Activated CD4-positive, alpha-beta memory T cell treated with anti-CD3 and anti-CD28 coated beads, Interleukin-2, amount 10 ng/mL, durations not matched to agents 7 days and 5 days (primary cell): Measurements from ENCODE around the gene AMN. TPM values are rescaled to one million over a fixed set of nuclear protein-coding genes. Genes with fewer than 3 reads are reported as not detected.
"Not testable (repeated sequence)": the region's sequence is repeated elsewhere in the genome, so short reads cannot be mapped to it uniquely, and the experiment has no call there.

Source experiments
- CTCF ChIA-PET: fragments of 350-600 bp; sonication (Branson Sonifier 250); formaldehyde crosslinking; loops from one replicate; lab custom pipeline; 2021; ENCODE audit warnings: antibody characterized with exemption, inconsistent platforms; lab: Charles Lee
- POLR2A ChIA-PET: fragments of 350-600 bp; sonication (Branson Sonifier 250); formaldehyde crosslinking; loops from one replicate; lab custom pipeline; 2021; ENCODE audit warnings: antibody characterized with exemption; lab: Charles Lee
- DNase-seq: peaks from one replicate; pipeline ENCODE4 v3.0.0-alpha.2; 2020
- H3K27ac Mint-ChIP-seq: one replicate; pipeline ENCODE4 v1.8.0; 2021; ENCODE audit warnings: mild to moderate bottlenecking, mixed read lengths
- H3K27me3 Mint-ChIP-seq: one replicate; pipeline ENCODE4 v1.8.0; 2021; ENCODE audit warnings: mixed read lengths
- H3K36me3 Mint-ChIP-seq: one replicate; pipeline ENCODE4 v1.8.0; 2021; ENCODE audit warnings: low read depth, mixed read lengths
- H3K4me1 Mint-ChIP-seq: one replicate; pipeline ENCODE4 v1.8.0; 2021; ENCODE audit warnings: mixed read lengths
- H3K4me3 Mint-ChIP-seq: one replicate; pipeline ENCODE4 v1.8.0; 2021; ENCODE audit warnings: mild to moderate bottlenecking, mixed read lengths
- H3K9me3 Mint-ChIP-seq: one replicate; pipeline ENCODE4 v1.8.0; 2021; ENCODE audit warnings: mixed read lengths
- total RNA-seq, 2 experiments: library from RNA; stranded (reverse); gene quantifications; one replicate each; pipeline ENCODE4 v1.2.3, GENCODE V29; 2021

Gene AMN
- total RNA-seq, 2 experiments from 2014 or later = 0.20 to 0.23 TPM

- peaks cover 15% of the 10 kb centered on the region for H3K27me3 Mint-ChIP-seq
- H3K4me3 Mint-ChIP-seq = no peak overlapping the region
- ChIA-PET POLR2A (no interaction called here), CTCF (no interaction called here)
- DNase-seq = no peak
- peaks cover 5% of the 10 kb centered on the region for H3K4me1 Mint-ChIP-seq
- H3K36me3 Mint-ChIP-seq = no peaks in the 10 kb centered on the region
- no peaks in the 10 kb centered on the region for H3K9me3 Mint-ChIP-seq
- no peak overlapping the region for H3K27ac Mint-ChIP-seq
These were observed 2.0 kb upstream of the AMN start for GRCh38 chr14:102920273-102920997.

GRCh38 chr14:102920998-102921304, 1.5 kb upstream of the AMN start:
- no peak overlapping the region for H3K4me3 Mint-ChIP-seq
- H3K36me3 Mint-ChIP-seq = no peaks in the 10 kb centered on the region
- DNase-seq = no peak
- H3K9me3 Mint-ChIP-seq = no peaks in the 10 kb centered on the region
- H3K4me1 Mint-ChIP-seq = peaks cover 5% of the 10 kb centered on the region
- ChIA-PET CTCF (no interaction called here), POLR2A (no interaction called here)
- peaks cover 20% of the 10 kb centered on the region for H3K27me3 Mint-ChIP-seq
- no peak overlapping the region for H3K27ac Mint-ChIP-seq

DNA sequence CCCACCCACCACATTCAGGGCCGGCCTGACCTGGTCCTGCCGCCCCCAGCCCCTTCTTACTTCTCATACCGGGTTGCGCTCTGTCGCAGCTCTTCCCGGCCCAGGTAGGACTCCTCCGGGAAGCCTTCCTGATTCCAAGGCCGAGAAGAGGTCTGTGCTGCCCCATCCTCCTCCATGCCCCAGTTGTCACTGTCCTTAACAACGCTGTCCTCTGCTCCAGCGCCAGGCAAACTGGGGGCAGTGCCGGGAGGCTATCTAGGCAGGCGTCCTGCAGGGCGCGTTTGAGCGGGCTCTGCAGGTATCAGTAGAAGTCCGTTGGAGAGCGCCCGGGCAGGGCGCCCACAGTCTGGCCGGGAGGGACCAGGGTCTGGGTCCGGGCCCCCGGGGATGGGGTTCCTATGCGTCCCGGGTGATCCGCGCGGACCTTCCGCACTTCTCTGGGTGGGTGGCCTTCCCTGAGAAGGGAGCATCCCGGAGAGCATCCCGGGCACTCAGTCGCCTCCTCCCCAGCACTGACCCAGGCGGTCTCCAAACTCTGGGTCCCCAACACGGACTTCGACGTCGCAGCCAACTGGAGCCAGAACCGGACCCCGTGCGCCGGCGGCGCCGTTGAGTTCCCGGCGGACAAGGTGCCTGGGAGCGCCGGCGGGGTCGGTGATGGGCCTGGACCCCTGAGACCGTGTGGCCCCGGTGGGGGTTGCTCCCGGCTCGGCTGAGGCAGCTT, 900 bp downstream of the AMN start:
- Mint-ChIP-seq H3K27me3 (peaks cover 37% of the 10 kb centered on the region), H3K27ac (no peak overlapping the region), H3K4me3 (peak overlapping the region; percentile 42), H3K9me3 (no peaks in the 10 kb centered on the region), H3K4me1 (peaks cover 9% of the 10 kb centered on the region), H3K36me3 (no peaks in the 10 kb centered on the region)
- DNase-seq = no peak
- CTCF ChIA-PET = no interaction called here
- POLR2A ChIA-PET = no interaction called here

- ChIA-PET POLR2A (no interaction called here), CTCF (no interaction called here)
- Mint-ChIP-seq H3K27ac (no peak overlapping the region), H3K4me1 (peaks cover 12% of the 10 kb centered on the region), H3K9me3 (no peaks in the 10 kb centered on the region), H3K4me3 (no peak overlapping the region), H3K27me3 (peaks cover 40% of the 10 kb centered on the region), H3K36me3 (no peaks in the 10 kb centered on the region)
- no peak for DNase-seq
These were observed 1.5 kb downstream of the AMN start for GRCh38 chr14:102923925-102924486.

GRCh38 chr14:102924632-102925588, 2.4 kb downstream of the AMN start:
- H3K4me1 Mint-ChIP-seq = peaks cover 13% of the 10 kb centered on the region
- POLR2A ChIA-PET = no interaction called here
- CTCF ChIA-PET = no interaction called here
- H3K36me3 Mint-ChIP-seq = no peaks in the 10 kb centered on the region
- no peak overlapping the region for H3K4me3 Mint-ChIP-seq
- no peak overlapping the region for H3K27ac Mint-ChIP-seq
- no peaks in the 10 kb centered on the region for H3K9me3 Mint-ChIP-seq
- H3K27me3 Mint-ChIP-seq = peaks cover 43% of the 10 kb centered on the region
- no peak for DNase-seq

DNA sequence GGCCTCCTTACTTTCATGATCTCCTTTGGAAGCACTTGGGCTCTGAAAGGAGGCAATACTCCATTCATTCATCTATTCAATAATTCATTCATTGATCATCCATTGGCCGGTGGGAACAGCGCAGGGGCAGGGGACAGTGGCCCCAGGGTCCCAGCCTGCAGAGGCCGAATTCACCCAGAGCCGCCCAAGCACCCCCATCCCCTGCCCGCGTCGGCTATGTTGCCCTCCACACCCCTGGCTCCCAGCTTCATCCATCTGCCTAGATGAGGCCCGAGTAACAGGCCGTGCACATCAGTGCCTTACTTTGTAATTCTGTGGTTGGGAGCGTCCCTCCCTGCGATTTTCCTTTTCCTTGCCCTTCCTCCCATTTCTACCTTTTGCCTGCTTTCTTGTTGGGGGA, 3.2 kb downstream of the AMN start:
- Mint-ChIP-seq H3K27ac (no peak overlapping the region), H3K9me3 (no peaks in the 10 kb centered on the region), H3K36me3 (no peaks in the 10 kb centered on the region), H3K4me1 (peaks cover 13% of the 10 kb centered on the region), H3K27me3 (peaks cover 44% of the 10 kb centered on the region), H3K4me3 (no peak overlapping the region)
- POLR2A ChIA-PET = no interaction called here
- no peak for DNase-seq
- CTCF ChIA-PET = no interaction called here

DNA sequence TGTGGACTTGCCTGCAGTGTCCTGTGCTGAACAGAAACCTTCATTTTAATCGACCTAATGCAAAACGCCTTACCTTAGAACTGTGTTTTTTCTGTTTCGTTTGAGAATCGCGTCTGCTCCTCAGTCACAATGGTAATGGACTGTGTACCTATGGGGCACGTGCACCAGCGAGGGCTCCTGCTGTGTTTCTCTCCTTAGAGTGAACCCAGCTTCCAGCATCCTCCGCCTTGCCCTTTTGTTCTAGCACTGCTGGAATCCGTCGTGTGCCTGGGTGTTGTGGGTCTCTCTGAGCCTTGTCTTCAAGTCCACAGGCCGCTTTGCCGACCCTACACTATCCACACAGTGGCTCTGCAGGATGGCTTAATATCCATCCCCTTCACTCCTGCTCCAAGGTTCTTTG, 3.6 kb downstream of the AMN start:
- no peak for DNase-seq
- peaks cover 13% of the 10 kb centered on the region for H3K4me1 Mint-ChIP-seq
- ChIA-PET POLR2A (no interaction called here), CTCF (no interaction called here)
- no peak overlapping the region for H3K4me3 Mint-ChIP-seq
- H3K9me3 Mint-ChIP-seq = no peaks in the 10 kb centered on the region
- H3K36me3 Mint-ChIP-seq = no peaks in the 10 kb centered on the region
- H3K27ac Mint-ChIP-seq = no peak overlapping the region
- H3K27me3 Mint-ChIP-seq = peaks cover 48% of the 10 kb centered on the region

DNA sequence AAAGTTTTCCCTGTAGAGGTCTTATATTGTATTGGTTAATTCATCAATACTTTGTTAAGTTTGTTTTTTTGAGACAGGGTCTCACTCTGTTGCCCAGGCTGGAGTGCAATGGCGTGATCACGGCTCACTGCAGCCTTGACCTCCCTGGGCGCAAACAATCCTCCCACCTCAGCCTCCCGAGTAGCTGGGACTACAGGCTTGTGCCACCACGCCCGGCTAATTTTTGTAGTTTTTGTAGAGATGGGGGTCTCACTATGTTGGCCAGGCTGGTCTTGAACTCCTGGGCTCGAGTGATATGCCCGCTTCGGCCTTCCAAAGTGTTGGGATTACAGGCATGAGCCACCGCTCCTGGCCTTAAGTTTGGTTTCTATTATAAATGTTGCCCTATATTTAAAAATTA, 4.4 kb downstream of the AMN start:
- peaks cover 48% of the 10 kb centered on the region for H3K27me3 Mint-ChIP-seq

DNA sequence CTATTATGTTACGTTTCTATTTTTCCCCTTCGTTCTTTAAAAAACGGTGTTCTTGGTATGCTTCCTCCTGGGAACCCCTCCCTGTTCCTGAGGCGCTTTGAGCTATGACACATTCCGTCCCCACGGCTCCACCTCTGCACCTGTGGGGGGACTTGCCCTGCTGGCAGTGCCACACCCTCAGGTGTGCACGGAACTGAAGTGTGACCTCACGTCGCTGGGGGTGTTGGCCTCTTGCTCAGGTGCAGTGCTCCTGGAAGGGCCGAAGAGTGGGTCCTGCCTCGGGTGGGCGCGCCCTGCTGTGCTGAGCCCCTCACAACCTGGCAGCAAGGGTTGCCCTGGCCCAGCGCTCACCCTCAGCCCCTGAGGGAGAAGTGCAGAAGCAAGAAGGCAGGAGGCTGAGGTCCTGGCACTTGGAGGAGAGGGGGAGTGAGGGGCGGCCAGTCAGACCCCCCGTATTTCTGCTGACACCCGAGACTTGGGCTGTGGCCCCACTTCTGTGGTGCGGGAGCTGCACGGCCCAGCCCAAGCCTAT, 4.9 kb downstream of the AMN start:
- Mint-ChIP-seq H3K4me3 (no peak overlapping the region), H3K27me3 (peaks cover 50% of the 10 kb centered on the region), H3K27ac (no peak overlapping the region), H3K4me1 (peaks cover 13% of the 10 kb centered on the region), H3K36me3 (no peaks in the 10 kb centered on the region), H3K9me3 (no peaks in the 10 kb centered on the region)
- no peak for DNase-seq
- POLR2A ChIA-PET = no interaction called here
- CTCF ChIA-PET = no interaction called here

More for the DNA sequence above, 4.4 kb downstream of the AMN start:
- H3K27ac Mint-ChIP-seq, H3K9me3 Mint-ChIP-seq, H3K36me3 Mint-ChIP-seq, CTCF ChIA-PET, DNase-seq, POLR2A ChIA-PET, H3K4me3 Mint-ChIP-seq: not testable (repeated sequence)
- peaks cover 13% of the 10 kb centered on the region for H3K4me1 Mint-ChIP-seq

DNA sequence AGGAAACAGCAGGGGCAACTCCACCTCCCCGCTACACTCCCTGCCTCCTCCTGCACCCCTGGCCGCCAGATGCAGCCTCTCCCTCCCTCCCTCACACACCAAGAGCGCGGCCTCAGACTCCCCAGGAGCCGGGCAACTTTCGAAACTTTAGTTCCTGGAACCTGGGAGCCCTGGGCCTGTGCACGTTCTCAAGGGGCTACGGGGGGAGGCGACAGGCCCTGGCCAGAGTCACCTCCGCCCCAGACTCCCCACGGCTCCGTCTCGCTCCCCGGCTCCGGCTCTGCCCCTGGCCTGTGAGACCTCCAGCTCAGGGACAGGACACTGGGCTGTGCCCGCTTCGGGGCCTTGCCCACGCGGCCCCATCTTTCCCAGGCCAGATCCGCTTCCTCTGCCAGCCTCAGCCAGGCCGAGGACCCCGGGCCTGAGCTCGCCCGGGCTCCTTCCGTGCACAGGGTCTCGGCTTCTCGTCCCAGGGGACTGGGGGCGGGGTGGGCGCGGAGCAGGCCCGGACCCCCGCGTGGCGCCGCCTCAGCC, 5.5 kb downstream of the AMN start:
- Mint-ChIP-seq H3K4me1 (peaks cover 13% of the 10 kb centered on the region), H3K4me3 (no peak overlapping the region), H3K9me3 (no peaks in the 10 kb centered on the region), H3K36me3 (no peaks in the 10 kb centered on the region), H3K27ac (no peak overlapping the region), H3K27me3 (peaks cover 49% of the 10 kb centered on the region)
- CTCF ChIA-PET = no interaction called here
- no peak for DNase-seq
- POLR2A ChIA-PET = no interaction called here

GRCh38 chr14:102928412-102929240, 6.2 kb downstream of the AMN start:
- Mint-ChIP-seq H3K9me3 (no peaks in the 10 kb centered on the region), H3K4me1 (peaks cover 10% of the 10 kb centered on the region), H3K27me3 (peaks cover 46% of the 10 kb centered on the region), H3K27ac (no peak overlapping the region), H3K36me3 (no peaks in the 10 kb centered on the region), H3K4me3 (peak overlapping the region; percentile 27)
- peak; percentile 64 for DNase-seq
- ChIA-PET POLR2A (no interaction called here), CTCF (no interaction called here)
